Hepatocyte (in vitro differentiated cells): ENCODE data around the gene FAM162A. TPM values are rescaled to one million over a fixed set of nuclear protein-coding genes. Genes with fewer than 3 reads are reported as not detected.
"Not testable (repeated sequence)": the region's sequence is repeated elsewhere in the genome, so short reads cannot be mapped to it uniquely, and the experiment has no call there.

Experiments used
- DNase-seq: peaks from one replicate; pipeline ENCODE4 v3.0.0-alpha.2; 2016; ENCODE audit warnings: low spot score
- H2AFZ ChIP-seq: fragments of 200-600 bp; sonication (generic); 2 replicates; pipeline ENCODE4 v1.6.0; 2016; ENCODE audit warnings: antibody characterized with exemption, mild to moderate bottlenecking
- H3K27ac ChIP-seq: fragments of 200-600 bp; sonication (generic); 2 replicates; pipeline ENCODE4 v1.5.1; 2016; ENCODE audit warnings: mild to moderate bottlenecking
- H3K27me3 ChIP-seq: fragments of 200-600 bp; sonication (generic); 2 replicates; pipeline ENCODE4 v1.6.1; 2016
- H3K36me3 ChIP-seq: fragments of 200-600 bp; sonication (generic); replicated peaks from 2 replicates; pipeline ENCODE4 v1.5.1; 2016; ENCODE audit warnings: low read depth; ENCODE audit not compliant: insufficient read depth
- H3K4me1 ChIP-seq: fragments of 200-600 bp; sonication (generic); 2 replicates; pipeline ENCODE4 v1.5.1; 2016; ENCODE audit warnings: mild to moderate bottlenecking, moderate library complexity; ENCODE audit not compliant: insufficient read depth
- H3K4me2 ChIP-seq: fragments of 200-600 bp; sonication (generic); 2 replicates; pipeline ENCODE4 v1.6.0; 2016
- H3K4me3 ChIP-seq: fragments of 200-600 bp; sonication (generic); 2 replicates; pipeline ENCODE4 v1.5.1; 2016; ENCODE audit warnings: mild to moderate bottlenecking
- H3K79me2 ChIP-seq: fragments of 200-600 bp; sonication (generic); 2 replicates; pipeline ENCODE4 v1.6.0; 2017; ENCODE audit warnings: mild to moderate bottlenecking
- H3K9me2 ChIP-seq: fragments of 200-600 bp; sonication (generic); replicated peaks from 2 replicates; pipeline ENCODE4 v1.6.0; 2017; ENCODE audit warnings: mild to moderate bottlenecking; ENCODE audit not compliant: insufficient read depth
- H3K9me3 ChIP-seq: fragments of 200-600 bp; sonication (generic); 2 replicates; pipeline ENCODE4 v1.5.1; 2016; ENCODE audit warnings: low read depth, mild to moderate bottlenecking
- H4K20me1 ChIP-seq: fragments of 200-600 bp; sonication (generic); 2 replicates; pipeline ENCODE4 v1.6.0; 2016; ENCODE audit warnings: mild to moderate bottlenecking; ENCODE audit not compliant: insufficient read depth, poor library complexity, severe bottlenecking
- CTCF ChIP-seq: fragments of 200-600 bp; sonication (generic); IDR thresholded peaks from 2 replicates; pipeline ENCODE4 v1.5.1; 2016; ENCODE audit warnings: antibody characterized with exemption, mild to moderate bottlenecking; ENCODE audit not compliant: poor library complexity
- EZH2 ChIP-seq: fragments of 200-600 bp; sonication (generic); IDR thresholded peaks from 2 replicates; pipeline ENCODE4 v1.6.1; 2016; ENCODE audit warnings: antibody characterized with exemption, mild to moderate bottlenecking, borderline replicate concordance
- EZH2phosphoT487 ChIP-seq: fragments of 200-600 bp; sonication (generic); IDR thresholded peaks from one replicate; pipeline ENCODE4 v1.6.1; 2018; ENCODE audit warnings: antibody characterized with exemption, mild to moderate bottlenecking, low read depth, moderate library complexity; ENCODE audit not compliant: unreplicated experiment, severe bottlenecking
- WGBS: methylation state at CpG from one replicate; pipeline ENCODE4 v1.1.6; 2016; ENCODE audit warnings: low lambda C conversion rate; ENCODE audit errors: missing lambda C conversion rate; 5-methylcytosine and 5-hydroxymethylcytosine counted together
- polyA plus RNA-seq: library from polyadenylated mRNA; unstranded; fragments of >200 nt; fragmentation: Nextera tagmentation; extraction: Ambion mirVana; gene quantifications from 2 replicates; pipeline ENCODE4 v1.2.1, GENCODE V29; 2016
- total RNA-seq: library from RNA; depleted of rRNA; stranded (reverse); fragments of >200 nt; gene quantifications from 2 replicates; pipeline ENCODE4 v1.2.3, GENCODE V29; 2014

Gene FAM162A
- total and polyA plus RNA-seq, 2 experiments from 2014 or later: 50.4 to 107 TPM

GRCh38 chr3:122365073-122365472, 18.9 kb upstream of the FAM162A start:
- TF ChIP-seq EZH2phosphoT487 (no peak), CTCF (no peak), EZH2 (no peak)
- Histone ChIP-seq H2AFZ (no peak overlapping the region), H3K36me3 (no peaks in the 10 kb centered on the region), H3K27ac (peak overlapping the region; percentile 90), H3K9me2 (no peaks in the 10 kb centered on the region), H3K4me1 (peaks cover 34% of the 10 kb centered on the region), H3K27me3 (no peaks in the 10 kb centered on the region), H3K4me3 (no peak overlapping the region), H3K79me2 (no peaks in the 10 kb centered on the region), H3K4me2 (peak overlapping the region; percentile 30), H4K20me1 (no peaks in the 10 kb centered on the region), H3K9me3 (no peaks in the 10 kb centered on the region)
- DNase-seq: no peak
- 77% methylated on average over 1 of the region's 1 CpG for WGBS

- H2AFZ ChIP-seq, H3K4me3 ChIP-seq, H3K9me2 ChIP-seq, H3K79me2 ChIP-seq, H3K27me3 ChIP-seq, H3K9me3 ChIP-seq, H3K36me3 ChIP-seq, H4K20me1 ChIP-seq: not testable (repeated sequence)
- 79% methylated on average over 10 of the region's 10 CpGs for WGBS
- H3K4me1 ChIP-seq: peaks cover 34% of the 10 kb centered on the region
- DNase-seq: peak; percentile 74
- peak overlapping the region; percentile 32 for H3K4me2 ChIP-seq
- peak overlapping the region; percentile 90 for H3K27ac ChIP-seq
Observed at GRCh38 chr3:122365582-122366378, 18.2 kb upstream of the FAM162A start.

GRCh38 chr3:122366379-122366749, 17.6 kb upstream of the FAM162A start:
- peak overlapping the region; percentile 89 for H3K27ac ChIP-seq
- no peaks in the 10 kb centered on the region for H3K27me3 ChIP-seq
- TF ChIP-seq EZH2 (no peak), CTCF (no peak), EZH2phosphoT487 (no peak)
- H3K9me3 ChIP-seq: no peaks in the 10 kb centered on the region
- H3K4me1 ChIP-seq: peaks cover 31% of the 10 kb centered on the region
- no peaks in the 10 kb centered on the region for H3K9me2 ChIP-seq
- 80% methylated on average over 5 of the region's 5 CpGs for WGBS
- peaks cover 3% of the 10 kb centered on the region for H3K79me2 ChIP-seq
- H3K4me2 ChIP-seq: peak overlapping the region; percentile 32
- H3K4me3 ChIP-seq: no peak overlapping the region
- no peak overlapping the region for H2AFZ ChIP-seq
- peak; percentile 38 for DNase-seq
- H4K20me1 ChIP-seq: no peaks in the 10 kb centered on the region
- no peaks in the 10 kb centered on the region for H3K36me3 ChIP-seq

- no peak for DNase-seq
- Histone ChIP-seq H3K4me3 (no peak overlapping the region), H3K79me2 (peaks cover 56% of the 10 kb centered on the region), H3K27me3 (no peaks in the 10 kb centered on the region), H3K4me2 (no peak overlapping the region), H3K4me1 (no peaks in the 10 kb centered on the region), H3K9me3 (no peaks in the 10 kb centered on the region), H2AFZ (no peak overlapping the region), H3K9me2 (no peaks in the 10 kb centered on the region), H3K36me3 (no peaks in the 10 kb centered on the region), H4K20me1 (no peaks in the 10 kb centered on the region), H3K27ac (no peak overlapping the region)
- TF ChIP-seq EZH2: no peak
- WGBS: 90% methylated on average over 1 of the region's 1 CpG
Observed at GRCh38 chr3:122374034-122374433, 9.9 kb upstream of the FAM162A start.
